WTC11 (cell line): ENCODE measurements around the gene AADAT. TPM values are rescaled to one million over a fixed set of nuclear protein-coding genes. Genes with fewer than 3 reads are reported as not detected.

Experiments used
- total RNA-seq: library from RNA; stranded (reverse); gene quantifications from 3 replicates; pipeline ENCODE4 v1.2.3, GENCODE V29; 2021

Gene AADAT
- total RNA-seq, 1 experiment from 2014 or later: 12.3 TPM

Other genes starting within 250 kb of the AADAT start
- 12.1 to 31.3 TPM (median 16.4 TPM) in 3 replicates for gene MFAP3L, start 63.6 kb downstream of the AADAT start, total RNA-seq